ENCODE measurements around the gene PIK3R3.

Gene PIK3R3

DNA sequence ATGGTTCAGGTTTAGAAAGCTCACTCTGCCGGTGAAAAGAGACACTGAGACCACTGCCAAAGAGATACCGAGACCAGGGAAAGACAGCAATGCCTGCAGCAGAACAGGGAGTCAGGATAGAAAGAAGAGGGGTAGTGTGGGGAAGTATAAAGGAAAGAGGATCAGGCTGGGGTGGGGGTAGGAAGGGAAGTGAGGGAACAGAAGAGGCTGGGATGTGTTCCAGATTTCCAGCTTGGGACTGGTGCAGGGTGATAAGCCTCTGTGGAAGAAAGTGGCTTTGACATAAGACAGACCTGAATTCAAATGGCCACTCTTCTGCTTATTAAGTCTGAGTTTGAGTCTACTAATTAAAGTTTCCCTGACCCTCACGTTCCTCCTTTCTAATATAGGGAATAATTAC is 105.9 kb downstream of the PIK3R3 start:
- no peak for DNase-seq (ENCODE audit: low read depth in 2 of 2)

DNA sequence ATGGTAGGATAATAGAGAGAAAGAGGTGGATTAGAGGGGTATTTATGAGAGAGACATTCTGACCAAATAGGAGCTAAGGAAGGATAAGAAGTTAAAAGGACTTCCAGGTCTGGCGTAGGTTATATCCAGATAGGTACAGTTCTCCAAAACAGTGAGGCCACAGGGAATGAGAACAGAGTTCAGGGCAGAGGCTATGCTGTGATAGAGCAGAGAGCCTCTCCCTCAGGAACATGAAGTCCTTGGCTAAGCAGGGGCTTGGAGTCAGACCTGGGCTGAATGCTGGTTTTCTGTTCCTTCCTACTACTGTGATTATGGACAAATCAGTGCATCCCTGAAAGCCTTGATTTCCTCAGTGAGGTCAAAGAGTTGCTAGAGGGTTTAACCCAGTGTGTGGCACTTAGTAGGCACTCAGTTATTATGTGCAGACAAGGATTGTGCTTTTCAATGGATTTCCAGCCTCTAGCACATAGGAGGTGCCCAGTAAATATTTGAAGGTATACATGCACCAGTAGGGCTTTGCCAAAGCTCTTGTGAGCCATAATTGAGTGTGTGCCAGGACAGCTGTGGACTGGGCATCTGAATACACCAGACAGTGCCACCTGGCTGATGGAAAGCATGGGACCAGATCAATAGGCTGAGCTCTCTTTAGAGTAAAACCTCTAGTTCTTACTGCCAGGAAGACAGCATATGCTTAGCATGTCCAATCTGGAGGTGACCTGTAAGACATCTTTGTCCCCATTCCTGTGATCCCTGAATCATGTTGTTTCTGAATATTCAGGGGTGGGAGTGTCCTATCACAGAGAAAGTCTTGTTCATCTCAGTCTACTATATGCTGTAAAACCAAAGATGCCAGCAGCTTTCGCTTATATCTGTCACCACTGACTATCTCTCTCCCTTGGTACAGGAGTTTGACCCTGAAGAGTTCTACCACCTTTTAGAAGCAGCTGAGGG is 111.1 kb downstream of the PIK3R3 start:
- no peak for DNase-seq (ENCODE audit: low read depth in 2 of 2)

DNA sequence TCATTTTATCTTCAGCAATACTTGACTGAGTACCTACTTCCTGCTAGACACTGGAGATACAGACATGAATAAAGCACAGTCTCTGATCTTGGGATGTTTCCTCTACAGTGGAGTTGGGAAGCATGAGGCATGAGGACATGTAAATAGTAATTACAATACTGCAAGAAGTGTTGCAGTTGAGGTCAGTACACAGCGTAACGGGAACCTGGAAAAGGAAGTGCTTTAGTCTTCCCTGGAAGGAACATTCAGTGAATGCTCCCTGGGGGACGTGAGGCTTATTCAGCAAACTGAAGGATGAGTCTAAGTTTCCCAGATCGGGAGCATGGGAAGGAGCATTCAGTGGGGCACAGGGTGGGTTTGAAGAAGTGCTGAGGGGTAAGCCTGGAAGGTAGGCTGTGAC is 112.4 kb downstream of the PIK3R3 start:
- DNase-seq (ENCODE audit: low read depth in 2 of 2): no peak

DNA sequence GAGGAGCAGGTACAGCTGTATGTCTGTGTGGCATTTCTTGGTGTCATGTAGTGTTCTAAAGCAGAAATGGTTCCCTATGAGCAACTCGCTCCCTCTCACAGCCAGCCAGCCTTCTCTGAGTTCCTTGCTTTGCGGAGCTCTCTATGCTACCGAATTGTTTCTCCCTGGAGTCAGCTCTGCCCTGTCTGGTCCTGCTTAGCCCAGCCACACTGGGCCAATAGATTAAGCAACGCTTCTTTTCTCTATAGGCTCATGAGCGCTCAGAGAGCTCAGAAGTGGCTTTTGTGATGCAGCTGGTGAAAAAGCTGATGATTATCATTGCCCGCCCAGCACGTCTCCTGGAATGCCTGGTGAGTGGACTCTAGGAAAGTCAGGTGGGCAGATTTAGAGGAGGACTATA is 113.1 kb downstream of the PIK3R3 start:
- DNase-seq (ENCODE audit: low read depth in 2 of 2): no peak

DNA sequence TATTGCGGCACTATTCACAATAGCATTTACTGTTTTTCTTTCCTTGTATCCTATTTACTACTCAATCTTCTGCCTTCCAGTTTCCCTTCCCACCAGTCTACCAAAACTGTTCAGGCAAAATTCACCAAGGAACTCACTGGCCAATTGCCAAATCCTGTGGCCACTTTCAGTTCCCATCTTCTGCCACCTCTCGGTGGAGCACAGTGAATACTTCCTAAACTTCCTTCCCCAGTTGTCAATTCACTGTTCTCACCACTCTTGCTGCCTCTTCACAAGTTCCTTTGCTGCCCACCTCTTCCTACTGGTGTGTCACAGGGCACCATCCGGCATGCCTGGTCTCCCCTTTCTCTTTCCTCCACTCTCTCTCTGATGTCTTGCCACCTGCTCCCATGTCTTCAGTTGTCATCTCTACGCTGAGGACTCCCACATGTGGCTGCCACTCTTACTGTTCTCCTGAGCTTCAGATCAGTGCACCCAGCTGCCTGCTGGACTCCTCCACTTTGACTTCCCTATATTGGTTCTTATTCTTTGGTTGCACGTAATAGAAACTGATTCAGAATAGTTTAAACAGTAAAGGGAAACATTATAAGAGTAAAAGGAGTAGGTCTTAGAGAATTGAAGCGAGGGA is 114.4 kb downstream of the PIK3R3 start:
- DNase-seq (ENCODE audit: low read depth in 2 of 2): no peak

DNA sequence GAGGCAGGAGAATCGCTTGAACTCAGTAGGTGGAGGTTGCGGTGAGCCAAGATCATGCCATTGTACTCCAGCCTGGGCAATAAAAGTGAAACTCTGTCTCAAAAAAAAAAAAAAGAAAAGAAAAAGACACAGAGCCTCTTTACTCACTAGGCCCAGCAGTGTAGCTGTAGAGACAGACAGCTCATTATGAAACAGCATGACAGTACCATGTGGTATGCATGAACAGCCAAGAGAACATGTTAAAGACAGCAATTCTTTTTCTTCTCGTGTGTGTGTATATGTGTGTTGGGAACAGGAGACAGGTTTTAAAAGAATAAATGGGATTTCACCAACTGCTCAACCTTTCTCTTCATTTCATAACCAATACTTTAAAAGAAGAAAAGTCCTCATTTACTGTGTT is 118.8 kb downstream of the PIK3R3 start:
- DNase-seq (ENCODE audit: low read depth in 2 of 2): no peak

DNA sequence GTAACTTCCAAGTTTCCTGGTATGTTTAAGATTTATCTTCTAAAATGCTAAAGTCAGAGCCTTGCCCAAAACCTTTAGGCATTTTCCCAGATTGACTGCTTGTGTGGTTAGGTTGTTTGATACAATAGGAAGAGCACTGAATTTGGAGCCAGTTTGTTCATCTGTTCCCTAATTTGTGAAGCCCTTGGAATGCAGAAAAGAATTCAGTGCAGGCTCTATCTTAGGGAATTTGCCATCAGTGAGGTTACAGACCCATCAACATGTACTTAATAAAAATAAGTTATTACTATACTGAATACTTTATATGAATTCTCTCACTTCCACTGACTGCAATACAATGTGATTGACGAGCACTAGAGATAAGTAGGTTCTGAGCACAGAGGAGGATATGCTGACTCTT is 120.2 kb downstream of the PIK3R3 start:
- DNase-seq (ENCODE audit: low read depth in 2 of 2): no peak

DNA sequence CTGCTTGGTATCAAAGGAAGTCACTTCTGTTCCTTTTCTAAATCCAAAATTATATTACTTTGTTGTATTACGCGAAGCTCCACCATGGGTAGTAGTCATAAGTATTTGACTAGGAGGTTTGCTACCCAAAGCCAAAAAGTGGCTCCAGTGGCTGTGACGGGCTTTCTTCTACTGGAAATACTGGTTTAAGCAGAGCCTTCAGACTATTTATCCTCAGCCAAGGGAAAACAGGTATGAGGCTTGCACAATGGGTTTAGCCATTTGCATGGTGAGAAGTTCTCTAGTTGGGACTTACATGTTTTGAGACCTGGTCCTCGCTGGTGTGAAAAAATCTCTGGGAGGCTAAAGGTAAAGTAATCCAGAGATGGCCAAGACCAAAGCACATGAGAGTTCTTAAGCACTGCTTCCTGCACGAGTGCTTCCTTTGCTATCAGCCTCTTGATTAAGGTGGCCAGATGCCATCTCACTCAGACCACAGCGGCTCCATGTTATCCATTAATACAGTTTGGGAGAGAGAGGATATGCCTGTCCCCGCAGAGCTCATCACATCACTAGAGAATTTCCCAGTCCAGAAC is 121.2 kb downstream of the PIK3R3 start:
- no peak for DNase-seq (ENCODE audit: low read depth in 2 of 2)

DNA sequence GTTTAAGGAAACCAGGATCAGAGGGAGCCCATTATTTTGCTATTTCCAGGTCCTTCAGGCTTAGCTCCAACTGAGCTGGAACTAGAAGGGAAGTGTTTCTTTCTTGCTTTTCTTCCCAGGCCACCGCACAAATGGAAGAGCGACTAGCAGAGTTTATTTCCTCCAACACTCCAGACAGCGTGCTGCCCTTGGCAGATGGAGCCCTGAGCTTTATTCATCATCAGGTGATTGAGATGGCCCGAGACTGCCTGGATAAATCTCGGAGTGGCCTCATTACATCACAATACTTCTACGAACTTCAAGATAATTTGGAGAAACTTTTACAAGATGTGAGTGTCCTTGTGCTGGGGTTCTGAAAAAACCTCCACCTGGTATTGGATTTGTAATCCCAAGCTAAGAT is 121.8 kb downstream of the PIK3R3 start:
- no peak for DNase-seq (ENCODE audit: low read depth in 2 of 2)

DNA sequence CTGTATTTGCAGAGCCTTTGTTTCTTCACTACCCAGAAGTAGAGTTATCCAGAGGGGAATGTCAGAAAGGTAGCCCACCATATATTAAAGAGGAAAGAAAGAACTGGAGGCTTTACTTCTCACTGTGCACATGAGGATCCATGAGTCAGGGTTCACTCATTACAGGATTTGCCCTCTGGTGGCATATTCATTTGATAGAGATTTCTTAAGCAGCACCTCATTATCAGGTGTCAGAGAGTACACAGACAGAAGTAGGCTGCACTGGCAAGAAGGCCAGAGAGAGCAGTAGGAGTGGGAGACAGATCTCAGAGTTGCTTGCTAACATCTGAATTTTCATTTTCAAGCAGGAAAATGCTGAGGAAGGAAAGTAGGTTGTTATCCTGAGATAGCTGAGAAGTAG is 123.8 kb downstream of the PIK3R3 start:
- no peak for DNase-seq (ENCODE audit: low read depth in 2 of 2)

DNA sequence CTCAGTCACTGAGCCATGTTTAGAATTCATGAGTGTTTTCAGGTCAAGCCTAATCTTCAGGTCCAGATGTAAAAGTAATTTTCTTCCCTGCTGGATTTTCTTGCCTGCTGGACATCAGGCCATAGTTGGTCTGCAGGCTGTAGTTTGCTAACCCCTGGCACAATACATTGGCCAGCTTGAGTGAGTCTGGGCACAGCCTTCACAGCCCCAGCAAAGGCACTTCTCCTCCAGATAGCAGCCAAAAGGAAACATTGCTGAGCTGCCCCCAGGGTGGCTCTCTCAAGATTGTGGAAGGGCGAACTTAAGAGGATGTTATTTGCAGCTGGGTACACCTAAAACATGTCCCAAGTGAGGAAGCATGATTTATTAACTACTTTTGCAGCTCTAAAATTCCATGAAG is 126.8 kb downstream of the PIK3R3 start:
- no peak for DNase-seq (ENCODE audit: low read depth in 2 of 2)

DNA sequence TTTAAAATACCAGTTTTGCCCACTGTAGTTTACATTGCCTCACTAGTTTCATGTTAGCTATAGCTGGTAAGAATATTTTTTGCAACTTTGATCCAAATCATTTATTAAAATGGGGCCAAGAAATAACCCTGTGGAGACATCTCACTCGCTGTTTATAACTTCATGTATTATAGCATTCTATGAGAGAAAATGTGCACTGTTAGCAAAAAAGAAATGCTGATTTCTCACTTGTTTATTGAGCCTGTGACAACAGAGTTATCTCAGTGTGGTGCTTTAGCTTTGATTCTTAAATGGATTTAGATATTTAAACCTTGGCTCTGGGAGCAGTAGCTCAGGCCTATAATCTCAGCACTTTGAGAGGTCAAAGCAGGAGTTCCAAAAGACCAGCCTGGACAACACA is 127.9 kb downstream of the PIK3R3 start:
- no peak for DNase-seq (ENCODE audit: low read depth in 2 of 2)

DNA sequence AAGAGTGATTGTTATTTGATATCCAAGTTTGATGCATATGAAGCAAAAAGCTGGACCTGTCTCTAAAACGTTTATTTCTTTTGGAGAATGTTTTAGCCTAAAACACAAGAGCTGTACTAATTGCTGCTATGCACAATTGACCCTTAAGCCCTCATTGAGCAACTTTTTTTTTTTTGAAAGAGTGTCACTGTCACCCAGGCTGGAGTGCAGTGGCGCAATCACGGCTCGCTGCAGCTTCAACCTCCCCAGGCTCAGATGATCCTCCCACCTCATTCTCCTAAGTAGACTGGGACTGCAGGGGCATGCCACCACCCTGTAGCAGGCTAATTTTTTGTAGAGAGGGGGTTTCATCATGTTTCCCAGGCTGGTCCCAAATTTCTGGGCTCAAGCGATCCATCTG is 129.1 kb downstream of the PIK3R3 start:
- DNase-seq (ENCODE audit: low read depth in 2 of 2): no peak

DNA sequence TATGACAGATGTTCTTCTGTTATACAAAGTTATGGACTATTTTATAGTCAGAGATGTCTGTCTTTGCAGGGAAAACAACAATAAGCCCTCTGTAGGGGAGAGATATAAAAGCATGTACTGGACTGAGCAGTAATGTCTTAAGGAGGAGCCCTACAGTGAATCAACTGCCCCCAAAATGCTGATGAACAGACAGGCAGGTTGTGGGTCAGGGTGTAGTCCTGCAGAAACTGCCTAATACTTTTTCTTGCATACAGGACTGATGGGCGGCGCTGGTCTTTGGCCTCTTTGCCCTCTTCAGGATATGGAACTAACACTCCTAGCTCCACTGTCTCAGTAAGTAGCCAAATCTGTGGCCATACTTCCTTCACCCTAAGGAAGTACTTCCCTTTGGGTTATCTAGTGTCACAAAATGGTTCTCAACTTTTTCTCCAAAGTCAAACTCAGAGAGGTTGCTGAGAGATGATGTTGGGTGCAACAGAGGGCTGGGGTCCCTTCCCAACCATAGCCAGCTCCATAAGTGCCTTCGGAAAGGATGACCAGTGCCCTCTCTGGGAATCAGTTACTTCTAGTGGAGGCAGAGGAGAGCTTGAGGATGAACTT is 129.8 kb downstream of the PIK3R3 start:
- DNase-seq (ENCODE audit: low read depth in 2 of 2): no peak

DNA sequence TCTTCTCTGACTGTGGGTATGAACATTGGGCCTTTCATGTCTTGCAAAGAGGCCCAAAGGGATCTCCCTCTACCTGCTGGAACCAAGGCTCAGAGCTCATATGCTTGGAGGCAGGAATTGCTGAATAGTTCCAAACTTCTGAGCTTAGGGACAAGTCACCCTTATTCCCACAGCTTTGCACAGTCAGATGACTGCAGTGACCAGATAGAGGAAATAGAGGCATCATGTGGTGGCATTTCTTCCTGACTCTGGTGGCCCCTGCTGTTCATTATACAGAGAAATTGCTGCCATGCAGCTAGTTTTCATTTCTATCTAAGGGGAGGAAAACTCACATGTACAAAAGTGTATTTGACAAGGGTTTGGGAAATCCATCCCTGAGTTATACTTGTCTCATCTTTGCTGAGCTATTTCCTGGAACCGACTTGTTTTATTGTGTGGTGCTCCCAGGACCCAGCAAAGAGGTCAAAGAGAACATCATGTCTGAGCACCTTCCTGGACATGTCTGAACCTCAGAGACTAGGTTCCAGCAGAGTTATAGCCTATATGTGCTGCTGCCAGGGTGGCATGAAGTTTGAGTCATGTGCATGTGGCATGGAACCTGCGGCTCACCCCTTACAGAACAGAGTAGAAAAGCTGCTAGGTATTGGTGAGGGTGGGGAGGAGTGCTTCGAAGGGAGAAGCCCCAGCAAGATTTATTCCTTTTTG is 131.2 kb downstream of the PIK3R3 start:
- DNase-seq (ENCODE audit: low read depth in 2 of 2): no peak

DNA sequence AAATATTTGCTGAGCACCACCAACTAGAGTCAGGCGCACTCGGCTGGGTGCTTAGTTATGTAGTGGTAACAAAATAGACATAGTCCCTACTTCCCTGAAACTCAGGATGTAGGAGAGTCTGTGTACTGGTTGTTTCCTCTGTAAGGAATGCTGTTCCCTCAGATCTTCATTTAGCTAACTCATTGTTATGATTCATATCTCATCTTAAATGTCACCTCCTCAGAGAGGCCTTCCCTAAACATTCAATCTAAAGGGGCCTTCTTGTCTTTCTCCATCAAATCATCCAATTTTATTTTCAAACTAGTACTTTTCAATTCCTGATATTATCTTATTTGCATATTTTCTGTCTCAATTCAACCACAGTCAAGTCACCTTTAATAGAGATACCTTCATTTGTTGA is 132.9 kb downstream of the PIK3R3 start:
- DNase-seq (ENCODE audit: low read depth in 2 of 2): no peak

DNA sequence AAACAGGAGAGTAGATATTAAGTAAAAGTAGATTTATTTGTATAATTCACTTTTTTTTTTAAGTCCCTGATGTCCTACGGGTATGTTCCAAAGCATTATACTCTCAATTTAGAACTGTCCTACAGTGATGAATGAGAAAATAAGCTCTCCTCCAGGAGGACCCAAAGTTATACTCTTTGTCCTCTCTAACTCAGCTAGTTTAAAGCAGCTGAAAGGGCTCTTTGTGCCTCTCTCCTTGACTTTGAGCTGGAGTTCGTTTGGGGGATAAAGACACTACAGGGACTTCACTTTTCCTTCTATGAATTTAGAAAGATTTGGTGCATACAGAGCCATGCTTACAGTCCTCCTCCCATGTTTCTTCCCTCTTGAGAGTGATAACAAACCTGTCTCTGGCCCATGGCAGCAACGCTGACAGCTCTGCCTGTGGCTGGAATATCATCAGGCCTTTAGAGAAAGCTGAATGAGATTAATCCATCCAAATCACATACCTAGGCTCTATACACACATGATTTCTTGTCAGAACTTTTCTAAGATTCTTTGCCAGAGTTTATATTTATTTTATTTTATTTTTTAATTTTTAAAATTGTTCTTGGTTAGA is 134.3 kb downstream of the PIK3R3 start:
- DNase-seq (ENCODE audit: low read depth in 2 of 2): no peak

DNA sequence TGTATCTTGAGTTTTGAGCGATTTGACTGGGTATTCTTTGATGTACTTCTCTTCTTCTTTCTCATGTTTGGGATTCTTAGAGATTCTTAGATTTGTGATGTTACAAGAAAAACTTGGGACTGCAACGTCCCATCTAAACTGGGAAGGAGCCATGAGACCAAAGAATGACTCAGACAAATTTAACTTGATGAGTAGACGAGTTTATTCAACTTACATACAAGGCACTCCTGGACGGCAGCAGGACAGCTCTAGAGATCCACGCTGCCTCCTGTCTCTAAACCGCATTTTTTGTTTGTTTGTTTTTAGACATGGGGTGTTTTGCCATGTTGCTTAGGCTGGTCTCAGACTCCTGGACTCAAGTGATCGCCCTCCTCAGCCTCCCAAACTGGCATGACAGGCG is 137.1 kb downstream of the PIK3R3 start:
- no peak for DNase-seq (ENCODE audit: low read depth in 2 of 2)

DNA sequence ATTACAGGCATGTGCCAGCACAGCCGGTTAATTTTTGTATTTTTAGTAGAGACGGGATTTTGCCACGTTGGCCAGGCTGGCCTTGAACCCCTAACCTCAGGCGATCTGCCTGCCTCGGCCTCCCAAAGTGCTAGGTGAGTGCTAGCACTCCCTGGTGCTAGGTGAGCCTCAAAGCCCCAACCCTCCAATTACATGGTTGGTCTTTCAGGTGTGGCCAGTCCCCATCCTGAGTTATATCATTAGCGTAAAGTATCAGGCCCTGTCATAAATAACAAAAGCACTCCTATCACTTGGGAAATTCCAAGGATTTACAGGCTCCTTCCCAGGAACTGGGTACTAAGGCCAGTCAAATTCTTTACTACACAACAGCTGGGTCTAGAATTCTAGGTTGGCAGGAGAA is 138.0 kb downstream of the PIK3R3 start:
- no peak for DNase-seq (ENCODE audit: low read depth in 2 of 2)

All from stimulated activated CD8-positive, alpha-beta memory T cell treated with anti-CD3 and anti-CD28 coated beads, Interleukin-2, amount 100 ng/mL, for 48 hours (primary cell).